Left ventricle myocardium inferior (tissue), 1 donor: ENCODE measurements around the gene PGAM4. TPM values are rescaled to one million over a fixed set of nuclear protein-coding genes. Genes with fewer than 3 reads are reported as not detected.

Experiments used
- DNase-seq: peaks from one replicate; pipeline ENCODE4 v3.0.0-alpha.2; 2020
- H3K27ac ChIP-seq: fragments of 200-600 bp; replicated peaks from 2 replicates; pipeline ENCODE4 v1.8.0; 2021
- H3K27me3 ChIP-seq: fragments of 200-600 bp; 2 replicates; pipeline ENCODE4 v1.8.0; 2021; ENCODE audit warnings: low read depth
- H3K36me3 ChIP-seq: fragments of 200-600 bp; 2 replicates; pipeline ENCODE4 v1.8.0; 2021
- H3K4me1 ChIP-seq: fragments of 200-600 bp; 2 replicates; pipeline ENCODE4 v1.8.0; 2021
- H3K4me3 ChIP-seq: fragments of 200-600 bp; 2 replicates; pipeline ENCODE4 v1.8.0; 2021; ENCODE audit warnings: mild to moderate bottlenecking, moderate library complexity
- H3K9me3 ChIP-seq: fragments of 200-600 bp; replicated peaks from 2 replicates; pipeline ENCODE4 v1.8.0; 2021
- intact Hi-C: fragments of 100-400 bp; cut with micrococcal nuclease; formaldehyde crosslinking; loops from one replicate; pipeline ENCODE4 v1.11.0; 2022
- long read RNA-seq: library from polyadenylated mRNA; unstranded; transcript quantifications from one replicate; pipeline ENCODE4 v2.0.0, GENCODE V29; 2021
- total RNA-seq: library from RNA; stranded (reverse); fragmentation: NEBNext Ultra II Directional; extraction: Animal tissue kit (Norgen Biotek cat#: 25700); gene quantifications from one replicate; pipeline ENCODE4 v1.2.1, GENCODE V29; 2021
- TF ChIP-seq, protein P1 (sequence below): fragments of 200-600 bp; IDR thresholded peaks from 2 replicates; pipeline ENCODE4 v1.8.0; 2021; ENCODE audit warnings: antibody characterized with exemption, mild to moderate bottlenecking, borderline replicate concordance
- donor health status: DM: no; HTN: yes; CAD: no; lungs with severe emphysema.

The PGAM4 gene
- not detected for total RNA-seq
- long read RNA-seq = 0 reads

DNA sequence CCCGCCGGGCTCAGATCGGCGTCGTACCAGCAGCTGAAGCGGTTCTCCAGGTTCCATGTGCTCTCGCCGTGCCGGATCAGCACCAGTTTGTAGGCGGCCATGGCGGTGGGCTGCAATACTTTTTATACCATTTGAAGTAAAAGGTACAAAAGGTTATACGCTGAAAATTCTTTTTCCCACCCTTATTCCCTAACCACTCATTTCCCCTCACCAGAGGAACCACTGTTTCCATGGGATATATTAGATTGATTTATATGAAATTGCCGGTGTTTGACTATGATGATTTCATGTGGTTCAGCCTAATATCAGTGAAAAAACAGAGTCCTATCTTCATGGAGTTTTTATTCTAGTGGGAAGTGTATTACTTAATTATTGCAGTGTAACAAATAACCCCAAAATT lies at the start of gene PGAM4:
TSS of gene PGAM4 (minus strand) at position 101 of the 400 bp plus-strand sequence. CDS start at position 101, 0 bp downstream.
- H3K27me3 ChIP-seq = no peaks in the 10 kb centered on the region
- no peak for DNase-seq
- no peak within 1 kb of the TSS for H3K27ac ChIP-seq
- no peaks in the 10 kb centered on the region for H3K4me1 ChIP-seq
- H3K4me3 ChIP-seq = no peak within 1 kb of the TSS
- TF ChIP-seq, protein P1, sequence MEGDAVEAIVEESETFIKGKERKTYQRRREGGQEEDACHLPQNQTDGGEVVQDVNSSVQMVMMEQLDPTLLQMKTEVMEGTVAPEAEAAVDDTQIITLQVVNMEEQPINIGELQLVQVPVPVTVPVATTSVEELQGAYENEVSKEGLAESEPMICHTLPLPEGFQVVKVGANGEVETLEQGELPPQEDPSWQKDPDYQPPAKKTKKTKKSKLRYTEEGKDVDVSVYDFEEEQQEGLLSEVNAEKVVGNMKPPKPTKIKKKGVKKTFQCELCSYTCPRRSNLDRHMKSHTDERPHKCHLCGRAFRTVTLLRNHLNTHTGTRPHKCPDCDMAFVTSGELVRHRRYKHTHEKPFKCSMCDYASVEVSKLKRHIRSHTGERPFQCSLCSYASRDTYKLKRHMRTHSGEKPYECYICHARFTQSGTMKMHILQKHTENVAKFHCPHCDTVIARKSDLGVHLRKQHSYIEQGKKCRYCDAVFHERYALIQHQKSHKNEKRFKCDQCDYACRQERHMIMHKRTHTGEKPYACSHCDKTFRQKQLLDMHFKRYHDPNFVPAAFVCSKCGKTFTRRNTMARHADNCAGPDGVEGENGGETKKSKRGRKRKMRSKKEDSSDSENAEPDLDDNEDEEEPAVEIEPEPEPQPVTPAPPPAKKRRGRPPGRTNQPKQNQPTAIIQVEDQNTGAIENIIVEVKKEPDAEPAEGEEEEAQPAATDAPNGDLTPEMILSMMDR = no peak
- intact Hi-C loops = no loop called here
- no peaks in the 10 kb centered on the region for H3K36me3 ChIP-seq
- H3K9me3 ChIP-seq = no peaks in the 10 kb centered on the region

GRCh38 chrX:78011846-78012245 lies 42.4 kb upstream of the PGAM4 start:
- TF ChIP-seq, protein P1 = no peak
- H3K27ac ChIP-seq = no peak overlapping the region
- intact Hi-C loops = no loop called here
- H3K9me3 ChIP-seq = no peaks in the 10 kb centered on the region
- H3K4me1 ChIP-seq = no peaks in the 10 kb centered on the region
- no peak for DNase-seq
- H3K4me3 ChIP-seq = no peak overlapping the region
- no peaks in the 10 kb centered on the region for H3K27me3 ChIP-seq
- no peaks in the 10 kb centered on the region for H3K36me3 ChIP-seq

- TF ChIP-seq, protein P1 = no peak
- DNase-seq = no peak
Measured at GRCh38 chrX:77979870-77980269, 10.4 kb upstream of the PGAM4 start.

GRCh38 chrX:77977518-77977917 lies 8.1 kb upstream of the PGAM4 start:
- Histone ChIP-seq H3K36me3 (no peaks in the 10 kb centered on the region), H3K4me1 (no peaks in the 10 kb centered on the region), H3K27me3 (no peaks in the 10 kb centered on the region), H3K4me3 (no peak overlapping the region), H3K9me3 (no peaks in the 10 kb centered on the region), H3K27ac (no peak overlapping the region)
- DNase-seq = no peak
- intact Hi-C loops = no loop called here
- TF ChIP-seq, protein P1 = no peak

More at GRCh38 chrX:77979870-77980269, 10.4 kb upstream of the PGAM4 start:
- no peaks in the 10 kb centered on the region for H3K36me3 ChIP-seq
- intact Hi-C loops = no loop called here
- H3K4me3 ChIP-seq = no peak overlapping the region
- no peaks in the 10 kb centered on the region for H3K4me1 ChIP-seq
- H3K27me3 ChIP-seq = no peaks in the 10 kb centered on the region
- H3K27ac ChIP-seq = no peak overlapping the region
- H3K9me3 ChIP-seq = no peaks in the 10 kb centered on the region

DNA sequence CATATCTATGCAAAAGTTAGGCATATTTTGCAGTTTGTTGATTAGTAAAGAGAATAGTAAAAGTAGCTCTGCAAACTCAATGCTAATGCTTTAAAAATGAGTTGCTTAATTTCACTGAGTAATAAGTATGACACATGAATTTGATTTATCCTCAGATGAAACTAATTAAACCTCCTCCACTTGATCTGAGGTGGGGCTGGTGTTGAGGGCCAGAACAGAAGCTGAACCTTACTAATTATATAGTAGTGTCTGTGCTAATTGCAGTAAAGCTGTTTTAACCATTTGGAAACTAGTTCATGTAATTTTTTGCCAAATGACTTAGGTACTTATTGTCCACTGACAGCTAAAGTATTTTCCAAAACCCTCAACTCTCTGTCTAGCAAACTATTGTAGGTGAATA lies 7.7 kb upstream of the PGAM4 start:
- Histone ChIP-seq H3K4me1 (no peaks in the 10 kb centered on the region), H3K27ac (no peak overlapping the region), H3K4me3 (no peak overlapping the region), H3K27me3 (no peaks in the 10 kb centered on the region), H3K36me3 (no peaks in the 10 kb centered on the region), H3K9me3 (no peaks in the 10 kb centered on the region)
- TF ChIP-seq, protein P1 = no peak
- DNase-seq = no peak
- intact Hi-C loops = no loop called here
